C4-2B (cell line): ENCODE measurements around the gene C10orf90.

Experiments used
- CTCF ChIP-seq: fragments of 450-650 bp; conservative IDR thresholded peaks from 2 replicates; pipeline ENCODE4 v1.5.1; 2017; ENCODE audit warnings: mild to moderate bottlenecking
- ZFX ChIP-seq: fragments of 450-650 bp; IDR thresholded peaks from 2 replicates; pipeline ENCODE4 v1.6.1; 2017

GRCh38 chr10:126497672-126498071 is 172.8 kb downstream of the C10orf90 start:
- TF ChIP-seq CTCF = no peak
- TF ChIP-seq ZFX = no peak
